BE2C (cell line): Measurements from ENCODE around the gene KIAA1191.

ENCODE experiments used
- DNase-seq: peaks from one replicate; pipeline ENCODE4 v3.0.0-alpha.2; 2020
- H3K27me3 ChIP-seq: fragments of 250-450 bp; sonication (Bioruptor Pico); 2 replicates; pipeline ENCODE4 v1.5.1; 2020; ENCODE audit warnings: mild to moderate bottlenecking
- H3K36me3 ChIP-seq: fragments of 250-450 bp; sonication (Bioruptor Pico); 2 replicates; pipeline ENCODE4 v1.5.1; 2020; ENCODE audit warnings: mild to moderate bottlenecking
- H3K4me1 ChIP-seq: fragments of 250-450 bp; sonication (Bioruptor Pico); 2 replicates; pipeline ENCODE4 v1.5.1; 2020
- H3K4me3 ChIP-seq: 2 replicates; pipeline ENCODE4 v1.5.1; 2011; ENCODE audit warnings: low read depth, low read length
- H3K9me3 ChIP-seq: fragments of 250-450 bp; sonication (Bioruptor Pico); 2 replicates; pipeline ENCODE4 v1.5.1; 2020
- CTCF ChIP-seq: IDR thresholded peaks from 2 replicates; pipeline ENCODE4 v1.5.1; 2012; ENCODE audit warnings: mild to moderate bottlenecking, low read depth, low read length

The KIAA1191 gene

GRCh38 chr5:176406436-176407052, 45.0 kb upstream of the KIAA1191 start:
- no peak overlapping the region for H3K4me3 ChIP-seq
- H3K9me3 ChIP-seq = no peaks in the 10 kb centered on the region
- DNase-seq = no peak
- no peak for TF ChIP-seq CTCF
- H3K4me1 ChIP-seq = no peaks in the 10 kb centered on the region; the same call in 1 of the 2 replicates
- peaks cover 12% of the 10 kb centered on the region for H3K36me3 ChIP-seq
- H3K27me3 ChIP-seq = no peaks in the 10 kb centered on the region

GRCh38 chr5:176405656-176406435, 44.3 kb upstream of the KIAA1191 start:
- Histone ChIP-seq H3K4me1 (no peaks in the 10 kb centered on the region; the same call in 1 of the 2 replicates), H3K36me3 (peaks cover 12% of the 10 kb centered on the region), H3K4me3 (no peak overlapping the region), H3K9me3 (no peaks in the 10 kb centered on the region), H3K27me3 (no peaks in the 10 kb centered on the region)
- no peak for DNase-seq
- peak; percentile 17; the same call in 1 of the 2 replicates for TF ChIP-seq CTCF

GRCh38 chr5:176401281-176402205, 40.0 kb upstream of the KIAA1191 start:
- Histone ChIP-seq H3K27me3 (no peaks in the 10 kb centered on the region), H3K9me3 (no peaks in the 10 kb centered on the region), H3K4me3 (no peak overlapping the region), H3K4me1 (peaks cover 4% of the 10 kb centered on the region), H3K36me3 (no peaks in the 10 kb centered on the region)
- TF ChIP-seq CTCF = no peak
- no peak for DNase-seq

GRCh38 chr5:176400382-176401156, 39.0 kb upstream of the KIAA1191 start:
- Histone ChIP-seq H3K4me1 (peaks cover 9% of the 10 kb centered on the region), H3K4me3 (no peak overlapping the region), H3K9me3 (no peaks in the 10 kb centered on the region), H3K27me3 (no peaks in the 10 kb centered on the region), H3K36me3 (no peaks in the 10 kb centered on the region)
- DNase-seq = no peak
- TF ChIP-seq CTCF = no peak

- Histone ChIP-seq H3K9me3 (no peaks in the 10 kb centered on the region), H3K27me3 (no peaks in the 10 kb centered on the region), H3K4me3 (no peak overlapping the region), H3K4me1 (peaks cover 9% of the 10 kb centered on the region), H3K36me3 (peaks cover 10% of the 10 kb centered on the region)
- DNase-seq = no peak
- TF ChIP-seq CTCF = no peak
Observed at GRCh38 chr5:176397736-176398420, 36.3 kb upstream of the KIAA1191 start.
